Measurements from ENCODE around the gene CCNK.

The CCNK gene

GRCh38 chr14:99542566-99542965 lies 61.4 kb downstream of the CCNK start:
- H3K4me3 ChIP-seq (ENCODE audit: control insufficient read depth, low read depth, low read length): no peak overlapping the region
- no peak for DNase-seq (ENCODE audit: low read depth)
- no peak for TF ChIP-seq CTCF (conservative IDR thresholded peaks at IDR 0.05; ENCODE audit: control insufficient read depth, insufficient read depth, low read depth, low read length)

GRCh38 chr14:99543370-99543769 lies 62.2 kb downstream of the CCNK start:
- no peak for TF ChIP-seq CTCF (conservative IDR thresholded peaks at IDR 0.05; ENCODE audit: control insufficient read depth, insufficient read depth, low read depth, low read length)
- H3K4me3 ChIP-seq (ENCODE audit: control insufficient read depth, low read depth, low read length): no peak overlapping the region
- no peak for DNase-seq (ENCODE audit: low read depth)

- no peak for TF ChIP-seq CTCF (conservative IDR thresholded peaks at IDR 0.05; ENCODE audit: control insufficient read depth, insufficient read depth, low read depth, low read length)
- H3K4me3 ChIP-seq (ENCODE audit: control insufficient read depth, low read depth, low read length): no peak overlapping the region
- DNase-seq (ENCODE audit: low read depth): no peak
These were observed 62.8 kb downstream of the CCNK start for GRCh38 chr14:99543985-99544384.

- no peak overlapping the region for H3K4me3 ChIP-seq (ENCODE audit: control insufficient read depth, low read depth, low read length)
- DNase-seq (ENCODE audit: low read depth): no peak
- TF ChIP-seq CTCF (conservative IDR thresholded peaks at IDR 0.05; ENCODE audit: control insufficient read depth, insufficient read depth, low read depth, low read length): no peak
These were observed 63.8 kb downstream of the CCNK start for GRCh38 chr14:99544991-99545390.

- no peak for DNase-seq (ENCODE audit: low read depth)
- TF ChIP-seq CTCF (conservative IDR thresholded peaks at IDR 0.05; ENCODE audit: control insufficient read depth, insufficient read depth, low read depth, low read length): no peak
- no peak overlapping the region for H3K4me3 ChIP-seq (ENCODE audit: control insufficient read depth, low read depth, low read length)
These were observed 64.4 kb downstream of the CCNK start for GRCh38 chr14:99545586-99545985.

GRCh38 chr14:99546234-99546879 lies 65.1 kb downstream of the CCNK start:
- TF ChIP-seq CTCF (conservative IDR thresholded peaks at IDR 0.05; ENCODE audit: control insufficient read depth, insufficient read depth, low read depth, low read length): no peak
- DNase-seq (ENCODE audit: low read depth): no peak
- no peak overlapping the region for H3K4me3 ChIP-seq (ENCODE audit: control insufficient read depth, low read depth, low read length)

- no peak for DNase-seq (ENCODE audit: low read depth)
- no peak overlapping the region for H3K4me3 ChIP-seq (ENCODE audit: control insufficient read depth, low read depth, low read length)
- TF ChIP-seq CTCF (conservative IDR thresholded peaks at IDR 0.05; ENCODE audit: control insufficient read depth, insufficient read depth, low read depth, low read length): no peak
These were observed 67.0 kb downstream of the CCNK start for GRCh38 chr14:99548255-99548654.
